OCI-LY7 (cell line): Measurements from ENCODE around the gene MAMSTR. TPM values are rescaled to one million over a fixed set of nuclear protein-coding genes. Genes with fewer than 3 reads are reported as not detected.
A peak's percentile ranks its signal among the peaks of the same experiment; 100 is the strongest.
"Not testable (repeated sequence)": the region's sequence is repeated elsewhere in the genome, so short reads cannot be mapped to it uniquely, and the experiment has no call there.

ENCODE experiments used
- Bru-seq: library from RNA; stranded (reverse); fragments of 400-500 nt; gene quantifications from one replicate; lab custom pipeline; 2021; lab: Mats Ljungman, UMichigan
- BruChase-seq, 2 experiments: library from RNA; stranded (reverse); fragments of 400-500 nt; gene quantifications; one replicate each; lab custom pipeline; 2021; lab: Mats Ljungman, UMichigan
- BruUV-seq: library from RNA; stranded (reverse); fragments of 400-500 nt; replicated peaks from 2 replicates; lab custom pipeline; 2021; lab: Mats Ljungman, UMichigan
- CTCF ChIA-PET: fragments of 300-600 bp; sonication (Branson Sonifier 250); formaldehyde crosslinking; loops from one replicate; lab custom pipeline; 2022; ENCODE audit warnings: antibody characterized with exemption; ENCODE audit not compliant: unreplicated experiment; lab: Charles Lee
- POLR2A ChIA-PET: fragments of 300-600 bp; sonication (Branson Sonifier 250); formaldehyde crosslinking; loops from one replicate; lab custom pipeline; 2022; ENCODE audit warnings: antibody characterized with exemption; lab: Charles Lee
- DNase-seq: peaks from one replicate; pipeline ENCODE4 v3.0.0-alpha.2; 2015; ENCODE audit warnings: low spot score
- H2AFZ ChIP-seq: fragments of 200-600 bp; sonication (generic), shearing (Covaris generic); 2 replicates; pipeline ENCODE4 v1.6.1; 2014; ENCODE audit warnings: mild to moderate bottlenecking, antibody characterized with exemption, low read length, moderate library complexity
- H3K27ac ChIP-seq: fragments of 200-600 bp; sonication (generic); 2 replicates; pipeline ENCODE4 v1.5.1; 2014; ENCODE audit warnings: mixed run types, low read depth, mild to moderate bottlenecking, moderate library complexity, low read length, inconsistent platforms; ENCODE audit not compliant: poor library complexity, severe bottlenecking
- H3K36me3 ChIP-seq: fragments of 200-600 bp; sonication (generic); 2 replicates; pipeline ENCODE4 v1.6.1; 2014; ENCODE audit warnings: mild to moderate bottlenecking, antibody characterized with exemption, low read length, moderate library complexity, mixed read lengths; ENCODE audit not compliant: insufficient read depth
- H3K4me1 ChIP-seq: fragments of 200-600 bp; sonication (generic); 2 replicates; pipeline ENCODE4 v1.5.1; 2014; ENCODE audit warnings: mild to moderate bottlenecking, low read length; ENCODE audit not compliant: insufficient read depth, poor library complexity, severe bottlenecking
- H3K4me2 ChIP-seq: fragments of 200-600 bp; sonication (generic); 2 replicates; pipeline ENCODE4 v1.6.1; 2014; ENCODE audit warnings: mild to moderate bottlenecking, low read length
- H3K4me3 ChIP-seq: fragments of 200-600 bp; sonication (generic); 2 replicates; pipeline ENCODE4 v1.5.1; 2014; ENCODE audit warnings: mild to moderate bottlenecking, low read depth, low read length; ENCODE audit not compliant: poor library complexity, severe bottlenecking
- H3K79me2 ChIP-seq: fragments of 200-600 bp; sonication (generic); 2 replicates; pipeline ENCODE4 v1.6.1; 2016; ENCODE audit warnings: low read depth, mild to moderate bottlenecking, low read length, moderate library complexity, mixed read lengths; ENCODE audit not compliant: insufficient read depth
- H3K9me2 ChIP-seq: fragments of 200-600 bp; sonication (generic); 2 replicates; pipeline ENCODE4 v1.6.1; 2016; ENCODE audit warnings: mild to moderate bottlenecking, low read length, mixed read lengths; ENCODE audit not compliant: insufficient read depth
- H3K9me3 ChIP-seq: fragments of 200-600 bp; sonication (generic); 2 replicates; pipeline ENCODE4 v1.6.1; 2014; ENCODE audit warnings: mild to moderate bottlenecking, mixed run types, low read length, mixed read lengths
- H4K20me1 ChIP-seq: fragments of 200-600 bp; sonication (generic); 2 replicates; pipeline ENCODE4 v1.6.1; 2014; ENCODE audit warnings: mild to moderate bottlenecking, antibody characterized with exemption, low read length, moderate library complexity, mixed read lengths; ENCODE audit not compliant: insufficient read depth
- CTCF ChIP-seq: fragments of 200-600 bp; sonication (generic); conservative IDR thresholded peaks from 2 replicates; pipeline ENCODE4 v1.5.1; 2014; ENCODE audit warnings: mild to moderate bottlenecking, antibody characterized with exemption, low read length, moderate library complexity, mixed read lengths
- EZH2phosphoT487 ChIP-seq: fragments of 200-600 bp; sonication (generic); IDR thresholded peaks from 2 replicates; pipeline ENCODE4 v1.6.1; 2018; ENCODE audit warnings: low read depth, borderline replicate concordance, mild to moderate bottlenecking, mixed run types, antibody characterized with exemption, low read length, moderate library complexity, mixed read lengths
- intact Hi-C: fragments of 100-400 bp; cut with micrococcal nuclease; formaldehyde crosslinking; loops from one replicate; pipeline ENCODE4 v1.10.0; 2022; ENCODE audit not compliant: unreplicated experiment
- long read RNA-seq: library from polyadenylated mRNA; stranded (forward); transcript quantifications from one replicate; pipeline ENCODE4 v2.0.0, GENCODE V29; 2022
- total RNA-seq, 2 experiments: library from RNA; depleted of rRNA in 1 of 2; stranded (reverse); fragments of >200 nt in 1 of 2; shearing (Covaris generic) in 1 of 2; gene quantifications; 2 replicates each; pipeline ENCODE4 v1.2.3, GENCODE V29; 2014 to 2022

MAMSTR gene, protein sequence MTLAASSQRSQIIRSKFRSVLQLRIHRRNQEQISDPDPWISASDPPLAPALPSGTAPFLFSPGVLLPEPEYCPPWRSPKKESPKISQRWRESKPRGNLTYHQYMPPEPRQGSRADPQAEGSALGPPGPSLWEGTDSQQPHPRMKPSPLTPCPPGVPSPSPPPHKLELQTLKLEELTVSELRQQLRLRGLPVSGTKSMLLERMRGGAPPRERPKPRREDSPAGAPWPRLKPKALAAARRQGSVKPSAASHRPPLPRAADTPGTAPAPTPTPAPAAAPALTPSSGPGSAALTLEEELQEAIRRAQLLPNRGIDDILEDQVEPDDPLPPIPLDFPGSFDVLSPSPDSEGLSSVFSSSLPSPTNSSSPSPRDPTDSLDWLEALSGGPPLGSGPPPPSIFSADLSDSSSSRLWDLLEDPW
- total RNA-seq (2014; rRNA removed; shearing (Covaris generic)): 1.1 and 1.2 TPM in 2 replicates
- total RNA-seq (2022): 1.2 and 1.8 TPM in 2 replicates
- percentile 28 among the genes with signal in this experiment for Bru-seq, nascent RNA
- percentile 31 among the genes with signal in this experiment for BruChase-seq, experiment 1, labeled RNA remaining after a 6-hour chase
- BruChase-seq, experiment 2, labeled RNA remaining after a 2-hour chase: percentile 37 among the genes with signal in this experiment
- long read RNA-seq, partial matches to known transcripts: 1 of 7 reads
- long read RNA-seq, other reads (novel, unspliced or antisense): 6 of 7 reads

- TF ChIP-seq CTCF (no peak), EZH2phosphoT487 (no peak)
- ChIA-PET POLR2A (no interaction called here), CTCF (no interaction called here)
- Histone ChIP-seq H3K4me2 (peak within 1 kb of the TSS; percentile 85), H4K20me1 (no peaks in the 10 kb centered on the region), H2AFZ (peak within 1 kb of the TSS; percentile 67; the same call in 1 of the 2 replicates), H3K4me3 (peak within 1 kb of the TSS; percentile 71), H3K27ac (peak within 1 kb of the TSS; percentile 67), H3K4me1 (peaks cover 20% of the 10 kb centered on the region), H3K9me3 (no peaks in the 10 kb centered on the region), H3K9me2 (no peaks in the 10 kb centered on the region), H3K36me3 (no peaks in the 10 kb centered on the region), H3K79me2 (no peaks in the 10 kb centered on the region)
- BruUV-seq: no TSS peak
- intact Hi-C loops: no loop called here
- no peak for DNase-seq
Observed at GRCh38 chr19:48719263-48720171, at the start of gene MAMSTR. Gene MAMSTR (minus strand): TSS chr19:48719725. CDS start chr19:48719031, 694 bp downstream.

DNA sequence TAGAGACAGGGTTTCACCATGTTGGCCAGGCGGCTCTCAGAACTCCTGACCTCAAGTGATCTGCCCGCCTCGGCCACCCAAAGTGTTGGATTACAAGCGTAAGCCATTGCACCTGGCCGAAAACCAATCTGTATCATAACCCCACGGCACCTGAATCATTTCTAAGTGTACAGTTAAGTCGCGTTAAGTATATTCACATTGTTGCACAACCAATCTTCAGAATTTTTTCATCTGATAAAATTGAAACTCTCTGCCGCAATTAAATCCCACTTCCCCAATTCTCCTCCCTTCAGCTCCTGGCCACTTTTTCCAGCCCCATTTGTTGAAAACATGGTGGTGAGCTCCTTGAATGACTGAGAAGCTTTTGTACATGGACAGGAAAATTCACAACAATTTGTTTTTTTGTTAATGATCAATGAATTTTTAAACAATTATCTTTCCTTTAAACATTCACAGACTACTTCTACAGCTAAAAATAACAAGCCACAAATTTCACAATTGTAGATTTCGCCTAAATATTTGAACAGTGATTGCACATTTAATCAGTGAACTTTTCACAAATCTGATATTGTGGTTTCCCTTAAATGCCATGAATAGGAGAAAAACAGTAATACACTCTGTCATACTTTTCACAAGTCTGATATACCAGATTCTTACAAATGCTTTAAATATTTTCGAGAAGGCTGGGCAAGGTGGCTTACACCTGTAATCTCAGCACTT is 49.6 kb upstream of the MAMSTR start:
- TF ChIP-seq EZH2phosphoT487 (no peak), CTCF (no peak)
- H3K9me2 ChIP-seq: no peaks in the 10 kb centered on the region
- no peak overlapping the region for H3K27ac ChIP-seq
- no peak overlapping the region for H2AFZ ChIP-seq
- no peaks in the 10 kb centered on the region for H3K36me3 ChIP-seq
- ChIA-PET POLR2A (no interaction called here), CTCF (no interaction called here)
- no peak overlapping the region for H3K4me3 ChIP-seq
- no peaks in the 10 kb centered on the region for H3K4me1 ChIP-seq
- no TSS peak for BruUV-seq
- no peaks in the 10 kb centered on the region for H3K9me3 ChIP-seq
- intact Hi-C loops: no loop called here
- no peak overlapping the region for H3K4me2 ChIP-seq
- no peak for DNase-seq
- no peaks in the 10 kb centered on the region for H4K20me1 ChIP-seq
- H3K79me2 ChIP-seq: no peaks in the 10 kb centered on the region

DNA sequence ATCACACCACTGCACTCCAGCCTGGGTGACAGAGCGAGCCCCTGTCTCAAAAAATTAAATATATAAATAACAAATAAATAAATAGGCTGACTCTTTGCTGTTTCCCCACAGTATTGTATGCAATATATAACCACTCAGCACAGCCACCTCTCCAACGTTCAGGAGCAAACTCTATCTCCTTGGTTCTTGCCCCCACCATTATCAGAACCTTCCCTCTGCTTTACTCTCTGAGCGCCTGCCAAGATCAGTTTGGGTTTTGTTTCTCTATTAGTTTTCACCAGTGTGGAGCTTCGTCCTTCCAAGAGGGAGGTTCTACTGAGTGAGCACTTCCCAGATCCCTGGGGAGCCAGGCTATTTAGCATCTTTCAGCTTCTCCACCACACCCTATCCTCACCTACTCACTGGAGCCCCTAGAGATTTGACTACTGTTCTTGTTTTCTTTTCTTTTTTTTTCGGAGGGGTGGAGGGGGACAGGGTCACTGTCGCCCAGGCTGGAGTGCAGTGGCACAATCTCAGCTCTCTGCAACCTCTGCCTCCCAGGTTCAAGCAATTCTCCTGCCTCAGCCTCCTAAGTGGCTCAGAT is 48.7 kb upstream of the MAMSTR start:
- BruUV-seq, DNase-seq, H3K4me1 ChIP-seq, POLR2A ChIA-PET, CTCF ChIA-PET, H4K20me1 ChIP-seq, H3K4me2 ChIP-seq, H3K27ac ChIP-seq, H3K9me2 ChIP-seq, H3K4me3 ChIP-seq, H3K79me2 ChIP-seq, intact Hi-C loops, H2AFZ ChIP-seq, H3K36me3 ChIP-seq, H3K9me3 ChIP-seq: not testable (repeated sequence)

- CTCF ChIA-PET, H2AFZ ChIP-seq: not testable (repeated sequence)
Observed at GRCh38 chr19:48765816-48766215, 46.3 kb upstream of the MAMSTR start.

More at GRCh38 chr19:48765816-48766215, 46.3 kb upstream of the MAMSTR start:
- POLR2A ChIA-PET, H3K9me2 ChIP-seq, H3K4me3 ChIP-seq, H3K4me1 ChIP-seq, H3K36me3 ChIP-seq, H3K79me2 ChIP-seq, H4K20me1 ChIP-seq, H3K4me2 ChIP-seq, H3K9me3 ChIP-seq, DNase-seq, H3K27ac ChIP-seq, BruUV-seq, intact Hi-C loops: not testable (repeated sequence)
